ENCODE data around the gene BRMS1. TPM values are rescaled to one million over a fixed set of nuclear protein-coding genes. Genes with fewer than 3 reads are reported as not detected.

Gene BRMS1
- total and polyA plus RNA-seq, 8 donors = 19.5 to 34.3 (median 25.6) TPM

- peaks cover 0 to 15% of the 10 kb centered on the region in 2 donors for H3K36me3 ChIP-seq
- H3K4me3 ChIP-seq = peak within 1 kb of the TSS; percentile 69 to 75
- H3K27ac ChIP-seq = peak within 1 kb of the TSS; percentile 89 to 92
- H3K4me1 ChIP-seq = peaks cover 16 to 33% of the 10 kb centered on the region in 2 donors
- intact Hi-C loops (cut with DNase I) = no loop called here
- H3K27me3 ChIP-seq = peaks cover 19 to 42% of the 10 kb centered on the region in 2 donors
- no peaks in the 10 kb centered on the region for H3K9me3 ChIP-seq
- ATAC-seq (peak; percentile 96), DNase-seq (peak; percentile 97 to 99 (median 98))
- no peak for TF ChIP-seq CTCF (IDR thresholded peaks at IDR 0.05)
Observed at GRCh38 chr11:66288671-66289547, 56.0 kb downstream of the BRMS1 start, which contains the start of gene YIF1A. Gene YIF1A (minus strand): TSS chr11:66289143. CDS start chr11:66288985, 158 bp downstream.

GRCh38 chr11:66287889-66288670 is 56.8 kb downstream of the BRMS1 start:
- DNase-seq (no peak), ATAC-seq (peak; percentile 1)
- TF ChIP-seq CTCF (IDR thresholded peaks at IDR 0.05) = no peak
- Histone ChIP-seq H3K36me3 (peaks cover 0 to 20% of the 10 kb centered on the region in 2 donors), H3K27me3 (peaks cover 14 to 34% of the 10 kb centered on the region in 2 donors), H3K27ac (peak overlapping the region; percentile 89 to 92), H3K9me3 (no peaks in the 10 kb centered on the region), H3K4me1 (peaks cover 16 to 33% of the 10 kb centered on the region in 2 donors), H3K4me3 (peak overlapping the region; percentile 69 to 75)
- intact Hi-C loops (cut with DNase I) = no loop called here

Other genes with a start within 250 kb of the BRMS1 start
- gene KLC2, start 87.4 kb downstream of the BRMS1 start, total RNA-seq = 10 to 100 TPM; 32.8 to 34.3 TPM
- gene KLC2, start 87.4 kb downstream of the BRMS1 start, polyA plus RNA-seq (ENCODE audit: insufficient read length in 6 of 6) = 10 to 100 TPM; 17.0 to 24.9 (median 19.8) TPM
- 100 to 1,000 TPM; 141 to 154 TPM for gene RAB1B, start 76.5 kb downstream of the BRMS1 start, total RNA-seq
- gene RAB1B, start 76.5 kb downstream of the BRMS1 start, polyA plus RNA-seq (ENCODE audit: insufficient read length in 6 of 6) = 100 to 1,000 TPM; 114 to 136 (median 128) TPM
- 1 to 10 TPM in 1 of 2 donors, under 1 TPM in 1; 0.81 to 1.4 TPM for gene CNIH2, start 66.9 kb downstream of the BRMS1 start, total RNA-seq
- gene CNIH2, start 66.9 kb downstream of the BRMS1 start, polyA plus RNA-seq (ENCODE audit: insufficient read length in 6 of 6) = 1 to 10 TPM; 2.8 to 5.2 (median 3.9) TPM
- gene YIF1A, start 56.0 kb downstream of the BRMS1 start, total RNA-seq = 100 to 1,000 TPM in 1 of 2 donors, 10 to 100 TPM in 1; 97.1 to 118 TPM
- gene YIF1A, start 56.0 kb downstream of the BRMS1 start, polyA plus RNA-seq (ENCODE audit: insufficient read length in 6 of 6) = 10 to 100 TPM; 32.9 to 57.5 (median 43.6) TPM
- gene TMEM151A, start 53.2 kb downstream of the BRMS1 start, total RNA-seq = under 1 TPM in 1 of 2 donors, not detected in 1; 0.21 TPM
- gene TMEM151A, start 53.2 kb downstream of the BRMS1 start, polyA plus RNA-seq (ENCODE audit: insufficient read length in 6 of 6) = under 1 TPM; 0.17 to 0.47 (median 0.28) TPM
- gene CD248, start 28.1 kb downstream of the BRMS1 start, total RNA-seq = 10 to 100 TPM; 69.8 to 74.3 TPM
- gene CD248, start 28.1 kb downstream of the BRMS1 start, polyA plus RNA-seq (ENCODE audit: insufficient read length in 6 of 6) = 100 to 1,000 TPM in 4 of 6 donors, 10 to 100 TPM in 2; 76.4 to 128 (median 104) TPM
- gene RIN1, start 8.7 kb downstream of the BRMS1 start, total RNA-seq = 10 to 100 TPM in 1 of 2 donors, 1 to 10 TPM in 1; 7.1 to 10.2 TPM
- 1 to 10 TPM; 1.7 to 4.5 (median 3.0) TPM for gene RIN1, start 8.7 kb downstream of the BRMS1 start, polyA plus RNA-seq (ENCODE audit: insufficient read length in 6 of 6)
- gene B4GAT1, start 2.5 kb upstream of the BRMS1 start, total RNA-seq = 10 to 100 TPM; 22.9 to 29.7 TPM
- 10 to 100 TPM; 29.8 to 35.9 (median 30.9) TPM for gene B4GAT1, start 2.5 kb upstream of the BRMS1 start, polyA plus RNA-seq (ENCODE audit: insufficient read length in 6 of 6)
- gene SLC29A2, start 26.7 kb upstream of the BRMS1 start, total RNA-seq = 10 to 100 TPM; 16.2 to 22.8 TPM
- gene SLC29A2, start 26.7 kb upstream of the BRMS1 start, polyA plus RNA-seq (ENCODE audit: insufficient read length in 6 of 6) = 10 to 100 TPM in 1 of 6 donors, 1 to 10 TPM in 5; 7.4 to 10.9 (median 8.9) TPM
- under 1 TPM in 1 of 2 donors, not detected in 1; 0.64 TPM for gene NPAS4, start 75.9 kb upstream of the BRMS1 start, total RNA-seq
- gene NPAS4, start 75.9 kb upstream of the BRMS1 start, polyA plus RNA-seq (ENCODE audit: insufficient read length in 6 of 6) = under 1 TPM; 0.06 to 0.53 (median 0.20) TPM
- gene MRPL11, start 93.7 kb upstream of the BRMS1 start, total RNA-seq = 10 to 100 TPM; 29.6 to 39.5 TPM
- gene MRPL11, start 93.7 kb upstream of the BRMS1 start, polyA plus RNA-seq (ENCODE audit: insufficient read length in 6 of 6) = 10 to 100 TPM; 57.2 to 73.5 (median 64.2) TPM
- 10 to 100 TPM in 1 of 2 donors, 1 to 10 TPM in 1; 7.5 to 12.9 TPM for gene PELI3, start 121.8 kb upstream of the BRMS1 start, total RNA-seq
- 1 to 10 TPM; 3.9 to 6.6 (median 5.6) TPM for gene PELI3, start 121.8 kb upstream of the BRMS1 start, polyA plus RNA-seq (ENCODE audit: insufficient read length in 6 of 6)
- gene DPP3, start 135.3 kb upstream of the BRMS1 start, total RNA-seq = 10 to 100 TPM; 46.4 to 68.1 TPM
- gene DPP3, start 135.3 kb upstream of the BRMS1 start, polyA plus RNA-seq (ENCODE audit: insufficient read length in 6 of 6) = 10 to 100 TPM; 15.0 to 20.6 (median 17.1) TPM
- gene BBS1, start 165.5 kb upstream of the BRMS1 start, total RNA-seq = 10 to 100 TPM; 22.8 to 37.3 TPM
- 10 to 100 TPM; 58.4 to 75.1 (median 64.6) TPM for gene BBS1, start 165.5 kb upstream of the BRMS1 start, polyA plus RNA-seq (ENCODE audit: insufficient read length in 6 of 6)
- 10 to 100 TPM; 14.3 to 17.0 TPM for gene ZDHHC24, start 200.9 kb upstream of the BRMS1 start, total RNA-seq
- gene ZDHHC24, start 200.9 kb upstream of the BRMS1 start, polyA plus RNA-seq (ENCODE audit: insufficient read length in 6 of 6) = 1 to 10 TPM; 4.7 to 6.3 (median 5.7) TPM
- under 1 TPM in 1 of 2 donors, not detected in 1; 0.16 TPM for gene ACTN3, start 201.8 kb upstream of the BRMS1 start, total RNA-seq
- under 1 TPM in 1 of 6 donors, not detected in 5; 0.06 TPM for gene ACTN3, start 201.8 kb upstream of the BRMS1 start, polyA plus RNA-seq (ENCODE audit: insufficient read length in 6 of 6)
- 10 to 100 TPM; 10.8 to 23.3 TPM for gene CTSF, start 223.5 kb upstream of the BRMS1 start, total RNA-seq
- gene CTSF, start 223.5 kb upstream of the BRMS1 start, polyA plus RNA-seq (ENCODE audit: insufficient read length in 6 of 6) = 10 to 100 TPM; 37.1 to 56.9 (median 47.2) TPM
- under 1 TPM; 0.39 to 0.44 TPM for gene CCDC87, start 248.0 kb upstream of the BRMS1 start, total RNA-seq
- gene CCDC87, start 248.0 kb upstream of the BRMS1 start, polyA plus RNA-seq (ENCODE audit: insufficient read length in 6 of 6) = under 1 TPM; 0.07 to 0.18 (median 0.09) TPM
- gene CCS, start 248.1 kb upstream of the BRMS1 start, total RNA-seq = 10 to 100 TPM; 29.0 to 46.5 TPM
- 100 to 1,000 TPM in 1 of 6 donors, 10 to 100 TPM in 5; 78.1 to 101 (median 84.0) TPM for gene CCS, start 248.1 kb upstream of the BRMS1 start, polyA plus RNA-seq (ENCODE audit: insufficient read length in 6 of 6)